ENCODE results near the gene PRPF6. TPM values are rescaled to one million over a fixed set of nuclear protein-coding genes. Genes with fewer than 3 reads are reported as not detected.

Gene PRPF6
- total and polyA plus RNA-seq, 2 donors (not counting 1 experiment from before 2014, with no cell fraction given), result 31.7 to 82.9 TPM

- CTCF ChIA-PET, result interaction anchor here (0.8 to 6.4 kb wide), 29 partner anchors 10 to 500 kb away, joined by 3 to 108 read pairs (median 5); partner anchors contain the start of genes LKAAEAR1, NPBWR2, OPRL1 and PCMTD2
Observed at GRCh38 chr20:64038565-64039292, 57.8 kb downstream of the PRPF6 start.

More at GRCh38 chr20:64038565-64039292, 57.8 kb downstream of the PRPF6 start:
- peaks cover 6% of the 10 kb centered on the region for H4K20me1 ChIP-seq (ENCODE audit: control insufficient read depth, insufficient read depth, low read length, poor library complexity, severe bottlenecking)
- Mint-ChIP-seq H3K27me3 (peaks cover 11% of the 10 kb centered on the region), H3K27ac (peak overlapping the region; percentile 20), H3K4me1 (peaks cover 23% of the 10 kb centered on the region), H3K4me3 (peak overlapping the region; percentile 80), H3K9me3 (ENCODE audit: insufficient read depth) (no peaks in the 10 kb centered on the region)
- under 1% methylated on average over 91 of the region's 91 CpGs for WGBS (ENCODE audit: insufficient coverage)
- peak overlapping the region; percentile 76 for H3K9ac ChIP-seq (ENCODE audit: low read length)
- TF ChIP-seq CTCF (IDR thresholded peaks at IDR 0.05) (peak; percentile 79), EZH2 (IDR thresholded peaks at IDR 0.05; ENCODE audit: borderline replicate concordance, insufficient read depth, low read depth, low read length, poor library complexity, severe bottlenecking) (no peak)
- peak overlapping the region; percentile 100 for H3K4me2 ChIP-seq (replicated peaks; ENCODE audit: low read depth, low read length, poor library complexity, severe bottlenecking)
- intact Hi-C loops (cut with micrococcal nuclease), result loop anchor here (1.0 to 5.0 kb wide), 6 partner anchors 19 to 82 kb away; partner anchors contain the start of genes PRPF6 and TCEA2
- DNase-seq, result peak; percentile 84
- peak; percentile 86 for ATAC-seq (ENCODE audit: low read depth)
- peaks cover 0 to 3% (median 0%) of the 10 kb centered on the region in 3 donors for H3K9me3 ChIP-seq (ENCODE audit: control extremely low read depth in 1 of 3, control insufficient read depth in 2 of 3, insufficient read depth in 1 of 3, low read length in 2 of 3)
- peak overlapping the region in 4 of 5 experiments; percentile 64 to 85 (median 66) for H3K4me3 ChIP-seq (ENCODE audit: control extremely low read depth in 1 of 5, extremely low read depth in 1 of 5, insufficient read depth in 1 of 5, low read depth in 2 of 5, low read length in 4 of 5)
- H3K4me1 ChIP-seq (ENCODE audit: control insufficient read depth in 2 of 2, insufficient read depth in 2 of 2, low read length in 2 of 2), result peaks cover 31 to 32% of the 10 kb centered on the region in 2 donors
- H3K27ac ChIP-seq (ENCODE audit: low read length in 2 of 2), result peak overlapping the region in 1 of 2 donors; percentile 28
- H2AFZ ChIP-seq (ENCODE audit: insufficient read depth, low read depth, low read length, poor library complexity, severe bottlenecking), result peak overlapping the region; percentile 96
- H3K79me2 ChIP-seq (ENCODE audit: control insufficient read depth, insufficient read depth, low read length), result no peaks in the 10 kb centered on the region
- peaks cover 0 to 23% (median 11%) of the 10 kb centered on the region in 4 experiments for H3K27me3 ChIP-seq (replicated peaks in 1 of 4; ENCODE audit: control extremely low read depth in 1 of 4, control insufficient read depth in 3 of 4, insufficient read depth in 4 of 4, low read length in 3 of 4)
- H3K36me3 ChIP-seq (replicated peaks in 1 of 2; ENCODE audit: control extremely low read depth in 1 of 2, control insufficient read depth in 1 of 2, extremely low read depth in 1 of 2, insufficient read depth in 2 of 2, low read length in 1 of 2), result peaks cover 0 to 8% of the 10 kb centered on the region in 2 experiments
- POLR2A ChIA-PET, result interaction anchor here (0.5 to 1.6 kb wide), 10 partner anchors 8 to 1063 kb away, joined by 3 to 7 read pairs (median 4); partner anchors contain the start of genes OPRL1, PRPF6 and RGS19
